NCI-H128 (cell line): ENCODE data around the gene CAPN11.

Experiments
- DNase-seq: peaks from one replicate; lab custom pipeline; 2025; ENCODE audit not compliant: unreplicated experiment; lab: John Stamatoyannopoulos, UW

CAPN11 gene

GRCh38 chr6:44152533-44152932, 6.1 kb upstream of the CAPN11 start:
- no peak for DNase-seq

- DNase-seq: no peak
These were observed 4.6 kb upstream of the CAPN11 start for GRCh38 chr6:44154067-44154466.

GRCh38 chr6:44156494-44157151, 2.0 kb upstream of the CAPN11 start:
- DNase-seq: no peak

GRCh38 chr6:44157152-44157521, 1.5 kb upstream of the CAPN11 start:
- DNase-seq: no peak

GRCh38 chr6:44161997-44162338, 3.3 kb downstream of the CAPN11 start:
- DNase-seq: no peak

DNA sequence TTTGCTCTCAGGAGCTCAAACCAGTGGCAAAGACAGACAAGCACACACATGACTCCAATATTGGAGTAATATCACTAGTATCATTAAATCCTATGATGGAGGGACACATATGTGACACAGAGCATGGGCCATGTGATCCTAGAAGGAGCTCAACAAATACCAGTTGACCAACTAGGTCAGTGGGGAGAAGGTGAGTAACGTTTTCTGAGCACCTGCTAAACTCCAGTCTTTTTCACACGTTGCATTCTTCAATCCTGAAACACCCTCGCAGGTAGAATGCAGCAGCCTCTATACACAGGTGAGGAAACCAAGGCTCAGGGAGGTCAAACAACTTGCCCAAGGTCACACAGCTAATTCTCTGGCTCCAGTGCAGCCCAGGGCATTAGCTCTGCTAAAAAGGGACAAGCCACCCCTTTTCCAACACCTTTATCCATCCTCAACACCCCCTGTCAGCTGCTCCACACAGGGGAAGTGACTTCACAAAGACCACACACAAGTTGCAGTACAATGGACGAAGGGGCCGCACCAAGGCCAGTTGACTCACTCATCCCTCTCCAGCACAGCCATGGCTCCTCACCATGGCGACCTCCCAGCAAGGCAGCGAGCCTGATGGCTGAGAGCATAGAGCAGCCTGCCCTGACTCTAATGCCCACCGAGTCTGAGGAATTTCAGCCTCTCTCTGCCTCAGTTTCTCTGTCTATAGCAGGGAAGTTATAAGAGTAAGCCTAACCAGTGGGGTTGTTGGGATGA, 4.4 kb downstream of the CAPN11 start:
- DNase-seq: no peak

DNA sequence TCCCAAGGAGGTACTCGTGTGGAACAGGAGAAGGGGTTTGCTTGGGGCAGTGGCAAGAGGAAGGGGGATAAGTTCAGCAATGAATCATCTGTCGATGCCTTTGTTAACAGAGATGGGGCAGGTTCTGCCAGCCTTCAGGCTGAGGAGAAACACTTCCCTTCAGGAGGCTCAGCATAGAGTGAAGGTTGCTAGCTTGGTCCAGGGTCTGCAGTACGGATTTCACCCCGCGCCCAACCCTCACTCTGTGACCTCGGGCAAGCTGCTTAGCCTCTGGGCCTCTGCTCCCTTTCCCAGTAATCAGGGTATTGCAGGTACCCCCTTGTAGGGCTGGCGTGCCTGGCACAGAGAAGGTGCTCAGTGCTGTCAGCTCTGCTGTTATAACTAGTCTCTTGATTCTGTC, 7.5 kb downstream of the CAPN11 start:
- DNase-seq: no peak

DNA sequence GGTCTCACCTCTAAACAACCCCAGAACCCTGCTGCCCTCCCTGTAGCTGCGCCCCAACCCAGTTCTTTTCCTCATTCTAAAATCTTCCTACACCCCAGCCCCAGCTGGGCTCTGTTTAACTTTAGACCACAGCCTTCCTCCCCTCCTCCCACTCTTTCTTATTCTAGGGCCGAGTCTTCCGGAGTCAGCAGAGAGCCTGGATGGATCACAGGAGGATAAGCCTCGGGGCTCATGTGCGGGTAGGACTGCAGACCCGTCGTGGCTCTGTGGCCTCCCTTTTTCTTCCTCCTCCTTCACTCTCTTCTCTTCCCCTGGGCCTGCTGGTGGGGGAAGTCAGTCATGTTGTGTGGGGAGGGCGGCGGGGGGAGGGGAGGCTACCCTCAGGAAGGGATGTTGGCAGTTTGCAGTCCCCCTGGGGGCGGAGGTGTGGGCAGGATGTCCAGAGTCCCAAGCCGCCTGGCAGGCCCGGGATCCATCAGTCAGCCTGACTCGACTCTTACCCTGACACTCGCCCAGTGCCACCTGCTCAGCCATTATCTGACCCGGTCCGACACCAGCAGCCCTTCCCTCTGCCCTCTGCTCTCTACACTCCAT, 8.1 kb downstream of the CAPN11 start:
- no peak for DNase-seq

- no peak for DNase-seq
These were observed 8.9 kb downstream of the CAPN11 start for GRCh38 chr6:44167567-44167966.

GRCh38 chr6:44169154-44169553, 10.5 kb downstream of the CAPN11 start:
- no peak for DNase-seq

DNA sequence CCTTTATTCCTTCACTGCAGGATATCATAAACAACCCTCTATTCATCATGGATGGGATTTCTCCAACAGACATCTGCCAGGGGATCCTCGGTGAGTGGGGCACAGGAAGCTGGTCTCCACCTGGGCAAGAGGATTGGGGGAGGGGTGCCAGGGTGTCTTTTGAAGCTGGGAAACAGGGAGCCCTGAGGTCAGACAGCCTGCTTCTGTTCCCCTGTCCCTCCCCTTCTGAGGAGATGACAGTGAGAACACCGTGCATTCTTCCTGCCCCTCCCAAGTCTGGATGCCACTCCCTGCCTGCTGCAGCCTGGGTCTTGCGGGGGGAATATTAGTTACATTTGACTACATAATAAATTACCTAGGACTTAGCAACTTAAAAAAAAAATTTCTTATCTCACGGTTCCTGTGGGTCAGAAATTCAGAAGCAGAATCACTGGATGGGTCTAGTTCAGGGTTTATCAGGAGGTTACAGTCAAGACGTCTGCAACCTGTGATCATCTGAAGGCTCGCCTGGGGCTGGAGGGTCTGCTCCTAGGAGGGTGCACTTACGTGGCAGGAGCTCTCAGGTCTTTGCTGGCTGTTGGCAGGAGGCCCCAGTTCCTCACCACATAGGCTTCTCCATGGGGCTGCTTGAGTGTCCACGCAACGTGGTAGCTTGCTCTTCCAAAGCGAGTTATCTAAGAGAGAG, 11.4 kb downstream of the CAPN11 start:
- DNase-seq: no peak

DNA sequence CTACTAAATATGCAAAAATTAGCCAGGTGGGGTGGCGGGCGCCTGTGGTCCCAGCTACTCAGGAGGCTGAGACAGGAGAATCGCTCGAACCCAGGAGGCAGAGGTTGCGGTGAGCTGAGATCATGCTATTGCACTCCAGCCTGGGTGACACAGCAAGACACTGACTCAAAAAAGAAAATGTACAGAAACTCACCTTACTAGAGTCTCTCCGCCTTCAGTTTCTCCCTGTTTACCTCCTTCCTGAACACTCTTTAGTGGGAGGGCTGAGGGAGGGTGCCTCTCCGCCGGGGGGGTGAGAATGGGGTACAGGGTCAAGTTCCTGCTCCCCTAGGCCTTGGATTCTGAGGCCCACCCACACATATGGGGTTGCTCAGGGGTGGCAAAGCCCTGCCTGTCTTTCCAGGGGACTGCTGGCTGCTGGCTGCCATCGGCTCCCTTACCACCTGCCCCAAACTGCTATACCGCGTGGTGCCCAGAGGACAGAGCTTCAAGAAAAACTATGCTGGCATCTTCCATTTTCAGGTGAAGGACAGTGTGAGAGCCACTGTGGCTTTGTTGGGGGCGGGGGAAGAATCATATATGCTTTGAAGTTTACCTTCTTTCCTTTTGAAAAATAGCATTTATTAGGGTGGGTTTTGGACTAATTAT, 13.4 kb downstream of the CAPN11 start:
- DNase-seq: no peak

GRCh38 chr6:44172731-44173500, 14.3 kb downstream of the CAPN11 start:
- DNase-seq: peak; percentile 40

DNA sequence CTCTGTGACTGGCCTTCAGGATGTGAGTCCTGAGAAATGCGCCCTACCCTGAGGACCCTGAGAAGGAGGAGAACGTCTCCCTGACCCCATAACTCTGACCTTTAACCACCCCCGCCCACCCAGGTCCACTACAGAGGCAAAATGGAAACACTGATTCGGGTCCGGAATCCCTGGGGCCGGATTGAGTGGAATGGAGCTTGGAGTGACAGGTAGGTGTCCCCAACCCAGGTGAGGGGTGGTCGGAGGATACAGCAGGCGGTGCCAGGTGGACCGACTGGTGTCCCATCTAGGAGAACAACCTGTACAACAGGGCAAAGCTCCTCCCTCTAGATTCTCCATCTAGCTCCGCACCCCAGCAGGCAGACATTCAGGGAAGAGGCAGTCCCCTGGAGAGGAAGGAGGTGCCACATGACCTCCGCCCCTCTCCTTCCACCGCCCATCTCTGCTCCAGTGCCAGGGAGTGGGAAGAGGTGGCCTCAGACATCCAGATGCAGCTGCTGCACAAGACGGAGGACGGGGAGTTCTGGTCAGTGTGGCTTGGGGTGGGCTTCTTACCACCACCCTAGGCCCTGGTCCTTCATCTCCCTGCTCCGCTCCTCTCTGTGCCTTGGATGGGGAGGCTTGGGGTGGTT, 17.6 kb downstream of the CAPN11 start:
- DNase-seq: no peak

- no peak for DNase-seq
These were observed 18.3 kb downstream of the CAPN11 start for GRCh38 chr6:44176762-44177509.

- DNase-seq: no peak
These were observed 19.2 kb downstream of the CAPN11 start for GRCh38 chr6:44177691-44178423.

DNA sequence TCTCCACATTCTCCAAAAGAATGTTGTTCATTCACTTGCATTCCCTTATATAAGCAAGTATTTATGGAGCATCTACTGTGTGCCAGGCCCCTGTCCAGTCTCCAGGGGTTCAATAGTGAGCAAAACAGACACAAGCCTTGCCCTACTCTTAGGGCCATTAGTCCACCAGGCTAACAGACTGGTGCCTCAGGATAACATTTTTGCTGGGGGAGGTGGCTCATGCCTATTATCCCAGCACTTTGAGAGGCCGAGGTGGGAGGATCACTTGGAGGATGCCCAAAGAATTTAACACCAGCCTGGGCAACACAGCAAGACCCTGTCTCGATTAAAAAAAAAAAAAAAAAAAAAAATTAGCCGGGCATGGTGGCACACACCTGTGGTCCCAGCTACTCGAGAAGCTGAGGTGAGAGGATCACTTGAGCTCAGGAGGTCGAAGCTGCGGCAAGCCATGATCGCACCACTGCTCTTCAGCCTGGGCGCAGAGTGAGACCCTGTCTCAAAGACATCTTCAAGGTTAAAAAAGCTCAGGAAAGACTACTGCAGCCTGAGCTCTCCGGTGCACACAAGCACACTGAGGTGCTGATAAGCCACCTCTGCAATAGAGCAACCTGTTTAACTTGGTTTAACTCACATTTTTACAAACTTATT, 19.9 kb downstream of the CAPN11 start:
- no peak for DNase-seq

DNA sequence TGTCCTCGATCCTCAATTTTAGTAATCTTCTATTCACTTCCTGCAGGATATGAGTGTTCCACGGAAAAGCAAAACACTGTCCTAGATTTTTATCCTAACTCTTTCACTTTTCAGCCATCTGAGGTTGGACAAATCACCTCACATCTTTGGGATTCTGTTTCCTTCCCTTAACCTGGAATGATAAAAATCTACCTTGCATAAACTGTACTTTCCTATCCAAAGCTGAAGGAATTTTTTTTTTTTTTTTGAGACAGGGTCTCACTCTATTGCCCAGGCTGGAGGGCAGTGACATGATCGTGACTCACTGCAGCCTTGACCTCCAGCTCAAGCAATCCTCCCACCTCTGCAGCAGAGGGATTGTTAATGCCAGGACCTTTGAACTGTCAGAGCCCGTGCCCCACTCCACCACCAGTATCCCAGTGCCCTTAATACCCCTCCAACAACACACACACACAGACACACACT, 20.5 kb downstream of the CAPN11 start:
- DNase-seq: no peak
